Non-pigmented ciliary epithelial cell (primary cell): ENCODE results near the gene FRMD8.
"Not testable (repeated sequence)": the region's sequence is repeated elsewhere in the genome, so short reads cannot be mapped to it uniquely, and the experiment has no call there.

Experiments
- DNase-seq: peaks from one replicate; pipeline ENCODE4 v3.0.0-alpha.2; 2010; ENCODE audit warnings: low read depth

The FRMD8 gene

DNA sequence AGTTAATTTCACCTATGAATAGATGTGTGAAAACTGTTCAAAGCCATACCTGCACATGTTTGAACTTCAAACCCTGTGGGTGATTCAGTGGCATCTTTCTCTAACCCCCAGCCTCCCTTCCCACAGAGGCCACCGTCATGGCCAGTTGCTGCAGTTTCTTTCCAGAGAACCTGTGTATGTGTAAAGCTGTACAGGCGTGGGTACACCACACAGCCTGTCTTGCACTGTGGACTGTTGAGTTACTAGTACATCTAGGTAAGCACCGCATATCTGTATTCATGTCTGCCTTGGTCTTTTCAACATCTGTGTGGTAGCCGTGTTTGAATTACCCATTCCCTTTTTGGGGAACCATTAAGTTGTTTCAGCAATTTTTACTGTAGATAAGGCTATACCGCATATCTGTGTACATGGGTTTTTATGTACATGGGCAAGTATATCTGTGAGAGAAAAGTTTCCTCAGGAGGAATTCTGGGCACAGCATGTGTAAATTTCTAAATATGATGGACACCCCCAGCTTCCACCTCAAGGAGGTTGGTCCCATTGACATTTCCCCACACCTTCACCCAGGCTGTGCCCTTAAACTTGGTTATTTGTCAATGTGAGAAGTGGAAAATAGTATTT is 50.1 kb downstream of the FRMD8 start:
- DNase-seq: no peak

DNA sequence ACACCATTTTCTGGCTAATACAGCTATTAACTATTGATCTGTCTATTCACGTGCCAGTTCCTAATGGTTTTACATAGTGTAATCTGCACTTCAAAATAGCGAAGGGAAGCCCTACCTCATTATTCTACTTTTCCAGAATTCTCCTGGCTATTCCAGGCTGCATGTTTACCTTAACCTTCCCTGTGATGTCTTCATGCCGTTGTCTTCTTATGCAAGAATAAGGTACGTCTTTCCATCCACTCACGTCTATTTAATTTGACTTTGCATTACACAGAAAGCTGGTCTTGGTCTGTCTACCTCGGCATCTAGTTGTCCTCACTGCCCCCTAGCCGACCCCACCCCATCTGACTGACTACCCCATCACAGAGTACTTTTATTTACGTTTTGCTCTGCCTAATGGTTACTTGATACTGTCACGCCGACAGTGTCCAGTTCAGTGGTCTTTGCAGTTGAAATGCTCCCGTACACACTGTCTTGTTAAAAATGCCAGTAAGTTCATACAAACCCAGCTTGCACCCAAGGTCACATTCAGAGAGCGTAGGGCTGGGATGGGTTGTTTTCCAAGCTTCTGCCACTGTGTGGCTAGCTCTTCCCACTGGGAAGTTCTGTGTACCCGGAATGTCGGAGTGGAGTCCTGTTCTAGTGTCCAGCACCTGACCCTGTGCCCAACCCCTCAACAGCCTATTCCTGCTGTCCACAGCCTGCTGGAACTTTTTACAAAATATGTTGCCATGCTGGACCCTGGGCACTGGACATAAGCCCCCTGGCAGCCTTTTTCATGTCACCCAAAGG is 51.2 kb downstream of the FRMD8 start:
- DNase-seq: no peak

DNA sequence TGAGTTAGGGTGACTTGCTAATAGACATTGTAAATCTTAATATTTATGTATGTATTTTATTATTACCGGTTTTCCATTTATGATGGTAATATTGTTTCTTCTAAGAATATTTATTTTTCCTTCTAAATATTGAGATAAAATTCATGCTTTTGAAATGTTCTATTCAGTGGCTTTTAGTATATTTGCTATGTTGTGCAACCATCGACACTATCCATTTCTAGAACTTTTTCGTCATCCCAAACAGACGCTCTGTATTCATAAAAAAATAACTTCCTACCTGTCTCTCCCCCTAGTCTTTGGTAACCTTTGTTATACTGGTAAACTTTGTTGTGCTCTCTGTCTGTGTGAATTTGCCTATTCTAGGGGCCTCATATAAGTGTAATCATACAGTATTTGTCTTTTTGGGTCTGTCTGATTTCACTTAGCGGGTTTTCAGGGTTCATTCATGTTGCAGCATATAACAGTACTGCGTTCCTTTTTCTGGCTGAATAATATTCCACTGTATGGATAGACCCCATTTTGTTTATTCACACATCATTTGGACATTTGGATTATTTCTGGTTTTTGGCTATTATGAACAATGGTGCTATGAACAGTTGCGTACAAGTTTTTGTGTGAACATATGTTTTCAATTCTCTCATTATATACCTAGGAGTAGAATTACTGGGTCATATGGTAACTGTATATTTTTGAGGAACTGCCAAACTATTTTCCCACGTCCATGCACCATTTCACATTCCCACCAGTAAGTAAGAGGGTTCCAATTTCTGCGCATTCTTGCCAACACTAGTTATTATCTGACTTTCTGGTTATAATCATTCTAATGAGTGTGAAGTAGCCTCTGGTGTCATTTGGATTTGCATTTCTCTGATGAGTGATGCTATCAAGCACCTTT is 52.1 kb downstream of the FRMD8 start:
- DNase-seq: no peak

DNA sequence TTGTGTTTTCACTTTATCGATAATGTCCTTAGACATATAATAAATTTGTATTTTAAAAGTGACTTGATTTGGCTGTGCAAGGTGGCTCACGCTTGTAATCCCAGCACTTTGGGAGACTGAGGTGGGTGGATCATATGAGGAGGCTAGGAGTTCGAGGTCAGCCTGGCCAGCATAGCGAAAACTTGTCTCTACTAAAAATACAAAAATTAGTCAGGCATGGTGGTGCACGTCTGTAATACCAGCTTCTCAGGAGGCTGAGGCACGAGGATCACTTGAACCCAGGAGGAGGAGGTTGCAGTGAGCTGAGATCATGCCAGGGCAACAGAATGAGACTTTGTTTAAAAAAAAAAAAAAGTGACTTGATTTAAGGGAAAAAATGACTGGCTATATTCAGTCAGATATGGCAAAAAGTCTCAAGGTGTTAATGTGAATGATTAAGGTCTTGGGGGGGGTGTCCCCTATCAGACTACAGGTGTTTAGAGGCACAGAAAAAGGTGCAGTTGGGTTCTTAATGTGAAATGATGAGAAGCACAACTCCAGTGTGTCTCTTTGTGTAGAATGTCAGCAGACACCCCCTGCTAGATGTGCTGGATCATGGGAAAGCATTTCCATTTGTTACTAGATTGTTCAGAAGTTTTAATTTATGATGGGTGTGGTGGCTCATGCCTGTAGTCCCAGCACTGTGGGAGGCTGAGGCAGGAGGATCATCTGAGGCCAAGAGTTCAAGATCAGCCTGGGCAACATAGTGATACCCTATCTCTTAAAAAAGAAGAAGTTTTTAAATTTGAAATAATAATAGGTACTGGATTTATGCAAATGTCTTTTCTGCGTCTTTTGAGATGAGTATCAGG is 53.1 kb downstream of the FRMD8 start:
- no peak for DNase-seq

DNA sequence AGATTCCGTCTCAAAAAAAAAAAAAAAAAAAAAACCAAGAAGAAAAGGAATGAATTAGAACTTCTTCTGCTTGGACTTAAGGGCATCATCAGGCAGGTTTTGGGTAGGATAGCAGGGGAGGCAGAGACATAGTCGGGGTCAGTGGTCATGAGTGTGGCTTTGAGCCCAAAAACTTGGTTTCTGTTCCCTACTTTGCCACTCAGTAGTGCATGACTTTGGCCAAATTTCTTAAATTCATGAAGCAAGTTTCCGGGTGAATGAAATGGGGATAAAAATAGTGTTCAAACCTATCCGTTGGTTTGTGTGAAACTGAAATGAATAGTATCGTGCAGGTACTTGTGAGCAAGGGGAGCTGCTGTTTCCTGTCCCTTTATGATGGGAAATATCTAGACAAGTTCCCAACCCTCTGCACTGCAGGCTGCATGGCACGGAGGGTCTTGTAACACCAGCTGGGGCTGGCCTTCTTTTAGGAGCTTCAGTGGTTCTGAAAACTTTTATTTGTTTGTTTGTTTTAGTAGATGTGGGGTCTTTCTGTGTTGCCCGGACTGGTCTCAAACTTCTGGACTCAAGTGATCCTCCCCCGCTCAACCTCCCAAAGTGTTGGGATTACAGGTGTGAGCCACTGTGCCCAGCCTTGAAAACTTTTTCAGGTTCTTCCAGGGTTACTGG is 54.5 kb downstream of the FRMD8 start:
- no peak for DNase-seq

DNA sequence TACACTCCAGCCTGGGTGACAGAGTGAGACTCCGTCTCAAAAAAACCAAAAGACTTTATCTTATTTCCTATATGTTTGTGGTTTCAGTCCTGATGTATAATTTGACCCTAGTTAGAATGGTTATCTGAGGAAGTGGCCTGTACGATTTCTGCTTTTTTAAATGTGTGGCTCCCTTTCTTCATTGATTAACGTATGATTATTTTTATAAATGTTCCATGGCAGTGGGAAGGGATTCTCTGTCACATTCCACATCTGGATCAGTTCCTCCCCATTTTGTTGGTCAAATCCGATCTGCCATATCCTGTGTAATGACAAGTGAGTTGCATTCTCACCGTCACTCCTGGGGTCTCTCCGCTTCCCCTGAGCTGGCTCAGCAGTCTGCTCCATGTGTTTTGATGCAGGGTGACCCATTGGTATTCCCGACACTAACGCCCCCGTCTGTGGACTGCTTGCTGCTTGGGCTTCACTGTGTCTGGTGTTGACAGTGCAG is 56.5 kb downstream of the FRMD8 start:
- DNase-seq: no peak

DNA sequence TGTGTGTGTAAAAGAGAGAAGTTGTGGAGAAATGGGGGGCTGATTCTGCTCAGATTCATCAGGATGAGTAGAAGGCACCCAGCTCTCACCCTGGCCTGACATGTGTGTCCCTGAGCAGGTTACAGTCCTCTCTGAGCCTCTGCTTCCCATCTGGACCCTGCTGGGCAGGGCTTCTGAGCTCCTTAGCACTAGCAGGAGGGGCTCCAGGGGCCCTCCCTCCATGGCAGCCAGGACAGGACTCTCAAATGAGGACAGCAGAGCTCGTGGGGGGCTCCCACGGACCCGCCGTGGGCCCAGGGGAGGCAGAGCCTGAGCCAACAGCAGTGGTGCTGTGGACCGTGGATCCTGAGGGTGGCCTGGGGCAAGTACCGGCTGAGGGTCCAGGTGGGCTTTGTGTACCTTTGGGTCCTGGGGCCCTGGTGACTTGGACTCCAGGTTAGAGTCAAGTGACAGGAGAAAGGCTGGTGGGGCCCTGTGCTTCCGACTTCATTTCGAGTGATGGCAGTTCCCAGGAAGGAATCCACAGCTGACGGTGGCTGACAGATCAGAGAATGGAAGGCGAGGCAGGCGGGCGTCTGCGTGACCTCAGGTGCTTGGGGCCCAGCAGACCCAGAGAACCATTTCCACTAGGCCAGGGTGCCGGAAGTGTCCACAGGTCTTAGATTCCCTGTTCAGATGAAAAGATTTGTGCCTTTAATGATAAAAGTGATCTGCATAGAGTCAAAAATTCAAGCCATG is 58.0 kb downstream of the FRMD8 start:
- DNase-seq: no peak

DNA sequence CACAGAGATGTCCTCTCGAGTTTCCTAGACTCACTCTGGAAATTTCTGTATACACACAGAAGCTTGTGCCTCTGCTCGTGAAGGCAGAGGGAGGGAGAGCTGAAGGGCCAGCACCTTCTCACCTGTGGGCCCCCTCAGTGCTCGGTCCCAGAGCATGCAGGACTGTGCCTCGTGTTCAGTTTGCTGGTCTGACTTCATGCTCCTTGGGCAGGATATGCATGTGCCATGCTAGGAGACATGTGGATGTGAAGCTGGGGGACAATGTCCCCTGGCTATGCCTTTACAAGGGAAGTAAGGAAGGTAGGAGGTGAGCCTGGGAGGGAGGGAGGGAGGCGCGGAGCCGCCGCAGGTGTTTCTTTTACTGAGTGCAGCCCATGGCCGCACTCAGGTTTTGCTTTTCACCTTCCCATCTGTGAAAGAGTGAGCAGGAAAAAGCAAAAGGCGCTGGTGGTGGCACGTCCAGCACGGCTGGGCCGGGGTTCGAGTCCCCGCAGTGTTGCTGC is 58.7 kb downstream of the FRMD8 start:
- no peak for DNase-seq

DNA sequence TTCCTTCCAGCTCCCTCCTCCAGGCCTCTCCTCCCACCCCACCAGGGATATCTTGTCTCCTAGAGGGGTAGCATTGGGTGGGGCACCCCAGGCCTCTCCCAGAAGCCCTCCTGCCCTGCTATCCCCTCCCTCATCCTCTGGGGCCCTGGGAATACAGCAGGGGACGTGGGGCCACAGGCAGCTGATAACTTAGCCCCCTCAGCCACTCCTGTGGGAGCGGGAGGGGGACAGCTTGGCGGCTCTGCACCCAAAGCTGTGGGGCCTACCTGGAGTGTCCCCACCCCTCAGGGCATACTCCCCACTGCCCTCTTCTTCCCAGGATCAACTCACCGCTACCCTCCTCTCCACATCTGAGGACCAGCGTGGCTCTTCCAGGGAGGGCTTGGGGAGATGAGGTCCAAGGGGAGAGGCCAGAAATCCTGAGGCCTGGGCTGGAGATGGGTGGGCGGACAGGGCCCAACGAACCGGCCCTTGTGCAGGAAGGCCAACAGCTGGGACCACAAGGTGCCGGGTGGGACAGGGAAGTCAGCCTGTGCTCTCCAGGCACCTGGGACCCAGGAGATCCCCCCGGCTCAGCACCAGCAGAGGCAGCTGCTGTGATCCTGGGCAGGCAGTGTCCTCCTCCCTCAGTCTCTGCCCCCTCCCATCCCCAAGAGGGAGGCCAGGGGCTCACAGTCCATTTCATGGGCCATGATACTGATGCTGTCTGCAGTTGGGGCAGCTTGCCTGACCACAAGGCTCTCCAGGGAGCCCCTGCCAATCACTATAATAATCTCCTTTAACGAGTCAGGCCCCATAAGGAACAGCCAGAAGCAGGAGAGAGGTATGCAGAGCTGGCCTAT is 59.4 kb downstream of the FRMD8 start:
- no peak for DNase-seq

DNA sequence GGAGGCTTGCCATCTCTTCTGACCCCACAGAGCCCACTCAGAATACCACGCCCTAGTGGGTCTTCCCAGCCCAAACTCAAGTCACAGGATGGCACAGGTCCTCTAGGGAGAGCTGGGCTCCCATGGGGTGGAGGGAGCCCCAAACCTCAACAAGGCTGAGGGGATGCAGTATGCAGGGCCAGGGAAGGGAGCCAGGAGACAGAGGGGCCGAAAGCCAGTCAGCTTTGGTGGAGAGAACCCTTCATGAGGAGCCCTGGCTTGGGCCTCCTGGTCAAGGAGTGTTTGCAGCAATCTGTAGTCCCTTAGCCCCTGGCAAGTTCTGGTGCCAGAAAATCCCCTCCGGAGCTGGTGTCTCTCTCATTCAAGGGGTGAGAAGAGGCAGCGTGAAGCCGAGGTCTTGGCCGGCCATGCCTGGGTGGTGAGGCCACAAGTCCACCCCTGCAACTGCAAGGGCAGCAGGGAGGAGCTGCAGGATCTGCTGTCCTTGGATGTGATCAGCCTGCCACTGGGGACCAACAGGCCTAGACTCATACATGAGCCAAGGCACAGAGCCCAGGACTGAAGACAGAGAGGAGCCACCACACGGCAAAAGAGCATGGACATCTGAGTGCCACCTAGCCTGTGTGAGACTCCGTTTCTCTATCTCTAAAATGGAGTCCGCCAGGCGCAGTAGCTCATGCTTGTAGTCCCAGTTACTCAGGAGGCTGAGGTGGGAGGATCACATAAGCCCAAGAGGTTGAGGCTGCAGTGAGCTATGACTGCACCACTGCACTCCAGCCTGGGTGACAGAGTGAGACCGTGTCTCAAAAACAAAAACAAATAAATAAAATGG is 60.2 kb downstream of the FRMD8 start:
- DNase-seq: no peak

DNA sequence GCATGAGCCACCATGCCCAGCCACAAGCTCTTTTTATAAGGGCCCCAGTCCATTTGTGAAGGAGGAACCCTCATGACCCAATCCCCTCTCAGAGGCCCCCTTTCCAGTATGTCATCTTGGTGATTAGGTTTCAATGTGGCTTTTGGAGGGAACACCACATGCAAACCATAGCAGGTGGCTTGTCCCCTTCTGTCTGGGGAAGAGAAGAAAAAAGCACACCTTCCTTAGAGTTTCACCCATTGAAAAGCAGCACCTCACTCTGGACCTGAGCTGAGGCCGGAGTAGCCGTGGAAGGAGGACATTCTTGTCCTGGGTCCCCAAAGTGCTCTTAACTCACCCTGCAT is 61.6 kb downstream of the FRMD8 start:
- no peak for DNase-seq

DNA sequence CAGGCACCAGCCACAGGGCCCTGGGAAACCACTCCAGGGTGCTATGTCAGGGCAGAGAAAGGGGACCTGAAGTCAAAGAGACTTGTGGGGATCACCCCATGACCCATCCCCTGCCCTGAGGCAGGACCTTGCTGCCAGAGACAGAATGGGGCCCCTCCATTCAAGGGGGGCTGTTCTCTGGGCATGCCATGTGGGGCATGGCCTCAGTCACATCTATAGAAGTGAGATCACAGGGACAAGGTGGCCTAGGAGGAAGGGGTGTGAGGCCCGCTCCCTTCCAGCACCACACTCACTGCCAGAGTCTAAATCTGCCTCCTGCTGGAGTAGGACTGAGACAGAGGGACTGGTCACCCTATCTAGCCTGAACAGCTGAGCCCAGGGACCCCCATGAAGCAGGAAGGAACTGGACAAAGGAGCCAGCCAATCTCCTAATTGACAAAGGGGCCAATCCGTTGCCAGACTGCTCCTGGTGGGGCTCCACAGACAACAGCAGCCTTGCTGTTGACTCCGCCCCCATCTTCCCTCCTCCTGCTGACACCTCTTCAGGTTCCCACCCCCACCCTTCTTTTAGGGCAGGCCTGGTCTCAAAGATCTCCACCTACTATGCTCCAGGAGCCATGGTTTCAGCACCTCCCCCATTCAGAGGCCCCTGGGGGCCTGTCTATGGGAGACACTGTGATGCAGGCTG is 62.1 kb downstream of the FRMD8 start:
- DNase-seq: no peak

DNA sequence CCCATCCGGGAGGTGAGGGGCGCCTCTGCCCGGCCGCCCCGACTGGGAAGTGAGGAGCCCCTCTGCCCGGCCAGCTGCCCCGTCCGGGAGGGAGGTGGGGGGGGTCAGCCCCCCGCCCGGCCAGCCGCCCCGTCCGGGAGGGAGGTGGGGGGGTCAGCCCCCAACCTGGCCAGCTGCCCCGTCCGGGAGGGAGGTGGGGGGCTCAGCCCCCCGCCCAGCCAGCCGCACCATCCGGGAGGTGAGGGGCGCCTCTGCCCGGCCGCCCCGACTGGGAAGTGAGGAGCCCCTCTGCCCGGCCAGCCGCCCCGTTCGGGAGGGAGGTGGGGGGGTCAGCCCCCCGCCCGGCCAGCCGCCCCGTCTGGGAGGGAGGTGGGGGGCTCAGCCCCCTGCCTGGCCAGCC is 64.9 kb downstream of the FRMD8 start:
- DNase-seq: not testable (repeated sequence)

DNA sequence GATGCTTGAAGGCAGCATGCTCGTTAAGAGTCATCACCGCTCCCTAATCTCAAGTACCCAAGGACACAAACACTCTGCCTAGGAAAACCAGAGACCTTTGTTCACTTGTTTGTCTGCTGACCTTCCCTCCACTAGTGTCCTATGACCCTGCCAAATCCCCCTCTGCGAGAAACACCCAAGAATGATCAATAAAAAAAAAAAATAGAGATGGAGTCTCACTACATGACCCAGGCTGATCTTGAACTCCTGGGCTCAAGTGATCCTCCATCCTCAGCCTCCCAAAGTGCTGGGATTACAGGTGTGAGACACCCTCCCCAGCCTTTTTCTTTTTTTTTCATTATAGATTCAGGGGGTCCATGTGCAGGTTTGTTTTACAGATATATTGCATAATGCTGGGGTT is 65.8 kb downstream of the FRMD8 start:
- not testable (repeated sequence) for DNase-seq

DNA sequence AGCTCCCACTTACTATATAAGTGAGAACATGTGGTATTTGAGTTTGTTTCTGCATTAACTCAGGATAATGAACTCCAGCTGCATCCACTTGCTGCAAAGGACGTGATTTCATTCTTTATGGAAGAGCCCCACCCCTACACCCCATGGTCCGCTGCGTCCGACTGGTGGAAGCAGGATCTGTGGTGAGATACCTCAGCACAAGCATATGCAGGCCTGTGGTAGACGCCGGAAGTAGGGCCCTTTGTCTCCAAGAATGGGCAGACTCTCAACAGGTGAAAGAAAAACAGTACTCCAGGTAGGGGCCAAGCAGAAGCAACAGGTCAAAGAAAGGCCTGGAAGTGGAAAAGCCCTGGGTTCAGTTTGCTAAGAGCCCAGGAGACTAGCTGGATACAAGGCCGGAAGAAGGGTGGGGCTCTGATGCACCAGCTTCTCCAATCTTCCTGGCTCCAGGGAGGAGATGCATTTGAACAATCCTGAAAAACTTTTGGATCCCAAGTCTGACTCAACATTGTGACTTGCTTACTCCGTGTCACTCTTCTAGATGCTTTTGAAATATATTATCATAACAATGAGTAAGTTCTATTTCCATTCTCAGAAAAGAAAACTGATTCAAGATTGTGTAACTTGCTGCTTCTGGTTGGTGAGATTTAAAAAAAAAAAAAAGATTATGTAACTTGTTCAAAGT is 66.5 kb downstream of the FRMD8 start:
- DNase-seq: no peak

DNA sequence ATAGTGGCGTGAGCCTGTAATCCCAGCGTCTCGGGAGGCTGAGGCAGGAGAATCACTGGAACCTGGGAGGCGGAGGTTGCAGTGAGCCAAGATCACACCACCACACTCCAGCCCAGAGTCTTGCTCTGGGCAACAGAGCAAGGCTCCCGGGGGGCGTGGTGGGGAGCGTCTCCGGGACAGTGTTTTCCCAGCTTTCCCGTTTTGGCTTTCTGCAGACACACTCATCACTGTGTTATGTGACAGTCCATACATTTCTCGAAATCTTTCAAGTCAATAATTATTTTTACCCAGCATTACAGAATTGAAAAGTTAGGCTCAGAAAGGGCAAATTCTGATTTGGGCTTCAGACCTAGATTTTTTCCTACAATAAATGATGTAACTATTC is 67.9 kb downstream of the FRMD8 start:
- no peak for DNase-seq

DNA sequence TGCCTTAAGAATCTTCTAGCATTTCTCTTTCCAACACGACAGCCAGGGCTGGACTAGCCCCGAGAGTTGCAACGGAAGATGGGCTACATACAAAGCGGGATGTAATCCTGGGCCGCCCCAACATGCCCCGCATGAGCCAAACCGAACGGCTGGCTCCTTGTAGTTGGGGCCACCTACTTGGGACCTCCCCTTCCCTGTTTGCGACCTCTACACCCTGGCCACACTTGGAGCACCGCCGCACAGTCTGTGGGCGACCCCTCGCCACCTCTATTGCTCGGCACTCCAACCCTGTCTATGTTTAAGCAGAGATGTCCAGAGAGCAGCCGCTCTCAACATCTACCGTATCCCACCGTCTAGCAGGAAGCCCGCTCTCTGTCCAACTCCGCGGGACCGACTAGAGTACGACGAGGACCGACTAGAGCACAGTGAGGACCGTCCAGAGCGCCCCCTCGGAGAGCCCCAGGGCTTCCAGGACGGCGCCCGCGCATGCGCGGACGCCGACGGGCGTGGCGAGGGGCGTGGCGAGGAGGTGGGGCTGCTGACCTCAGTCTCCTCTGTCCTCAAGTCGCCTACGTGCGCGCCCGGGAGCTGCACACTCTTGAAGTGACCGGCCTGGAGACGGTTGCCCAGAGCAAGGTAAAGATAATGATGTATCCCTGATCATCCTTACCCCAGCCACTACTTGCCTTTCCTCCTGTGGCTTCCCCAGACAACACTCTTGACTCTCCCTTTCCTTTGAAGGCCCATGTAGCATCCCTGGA is 68.4 kb downstream of the FRMD8 start:
- no peak for DNase-seq
